Measurements from ENCODE around the gene SNED1.

DNA sequence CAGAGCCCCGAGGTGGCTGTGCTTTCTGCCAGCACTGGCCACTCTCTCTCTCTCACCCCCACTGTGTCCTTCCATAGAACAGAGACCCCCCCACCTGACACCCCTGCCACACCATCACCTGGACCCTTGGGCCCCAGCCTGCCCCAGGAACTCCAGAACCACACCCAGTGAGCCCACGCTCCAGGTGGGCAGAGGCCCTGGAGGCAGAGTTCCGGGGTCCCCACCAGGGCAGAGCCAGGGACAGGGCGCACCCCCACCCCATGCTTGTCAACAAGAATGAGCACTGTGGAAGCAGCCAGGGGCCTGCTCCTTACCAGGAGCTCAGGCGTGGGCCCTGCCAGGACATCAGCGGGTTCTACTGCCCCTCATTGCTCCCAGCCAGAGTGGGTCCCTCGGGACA is 136.3 kb downstream of the SNED1 start:
- TF ChIP-seq, protein P1, sequence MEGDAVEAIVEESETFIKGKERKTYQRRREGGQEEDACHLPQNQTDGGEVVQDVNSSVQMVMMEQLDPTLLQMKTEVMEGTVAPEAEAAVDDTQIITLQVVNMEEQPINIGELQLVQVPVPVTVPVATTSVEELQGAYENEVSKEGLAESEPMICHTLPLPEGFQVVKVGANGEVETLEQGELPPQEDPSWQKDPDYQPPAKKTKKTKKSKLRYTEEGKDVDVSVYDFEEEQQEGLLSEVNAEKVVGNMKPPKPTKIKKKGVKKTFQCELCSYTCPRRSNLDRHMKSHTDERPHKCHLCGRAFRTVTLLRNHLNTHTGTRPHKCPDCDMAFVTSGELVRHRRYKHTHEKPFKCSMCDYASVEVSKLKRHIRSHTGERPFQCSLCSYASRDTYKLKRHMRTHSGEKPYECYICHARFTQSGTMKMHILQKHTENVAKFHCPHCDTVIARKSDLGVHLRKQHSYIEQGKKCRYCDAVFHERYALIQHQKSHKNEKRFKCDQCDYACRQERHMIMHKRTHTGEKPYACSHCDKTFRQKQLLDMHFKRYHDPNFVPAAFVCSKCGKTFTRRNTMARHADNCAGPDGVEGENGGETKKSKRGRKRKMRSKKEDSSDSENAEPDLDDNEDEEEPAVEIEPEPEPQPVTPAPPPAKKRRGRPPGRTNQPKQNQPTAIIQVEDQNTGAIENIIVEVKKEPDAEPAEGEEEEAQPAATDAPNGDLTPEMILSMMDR (optimal IDR thresholded peaks at IDR 0.05 in 1 of 3, IDR thresholded peaks at IDR 0.05 in 1 of 3, conservative IDR thresholded peaks at IDR 0.05 in 1 of 3; ENCODE audit: extremely low read depth in 1 of 3, insufficient read depth in 2 of 3, low read length in 3 of 3): no peak
- TF ChIP-seq EZH2 (IDR thresholded peaks at IDR 0.05; ENCODE audit: low read length): no peak
